Measurements from ENCODE around the gene TMEM132E. TPM values are rescaled to one million over a fixed set of nuclear protein-coding genes. Genes with fewer than 3 reads are reported as not detected.
A peak's percentile ranks its signal among the peaks of the same experiment; 100 is the strongest.

Gene TMEM132E
- polyA plus RNA-seq, 2 of the 4 experiments (the other 2 are of a cell fraction): not detected

GRCh38 chr17:34561328-34561727 is 18.1 kb upstream of the TMEM132E start (continued):
- TF ChIP-seq HEYL (CRISPR knock-in tag; IDR thresholded peaks at IDR 0.05) (no peak), ZNF302 (CRISPR knock-in tag; IDR thresholded peaks at IDR 0.05) (no peak), POLR2A (IDR thresholded peaks at IDR 0.05; ENCODE audit: low read length) (no peak)
- TF ChIP-seq, protein P1, sequence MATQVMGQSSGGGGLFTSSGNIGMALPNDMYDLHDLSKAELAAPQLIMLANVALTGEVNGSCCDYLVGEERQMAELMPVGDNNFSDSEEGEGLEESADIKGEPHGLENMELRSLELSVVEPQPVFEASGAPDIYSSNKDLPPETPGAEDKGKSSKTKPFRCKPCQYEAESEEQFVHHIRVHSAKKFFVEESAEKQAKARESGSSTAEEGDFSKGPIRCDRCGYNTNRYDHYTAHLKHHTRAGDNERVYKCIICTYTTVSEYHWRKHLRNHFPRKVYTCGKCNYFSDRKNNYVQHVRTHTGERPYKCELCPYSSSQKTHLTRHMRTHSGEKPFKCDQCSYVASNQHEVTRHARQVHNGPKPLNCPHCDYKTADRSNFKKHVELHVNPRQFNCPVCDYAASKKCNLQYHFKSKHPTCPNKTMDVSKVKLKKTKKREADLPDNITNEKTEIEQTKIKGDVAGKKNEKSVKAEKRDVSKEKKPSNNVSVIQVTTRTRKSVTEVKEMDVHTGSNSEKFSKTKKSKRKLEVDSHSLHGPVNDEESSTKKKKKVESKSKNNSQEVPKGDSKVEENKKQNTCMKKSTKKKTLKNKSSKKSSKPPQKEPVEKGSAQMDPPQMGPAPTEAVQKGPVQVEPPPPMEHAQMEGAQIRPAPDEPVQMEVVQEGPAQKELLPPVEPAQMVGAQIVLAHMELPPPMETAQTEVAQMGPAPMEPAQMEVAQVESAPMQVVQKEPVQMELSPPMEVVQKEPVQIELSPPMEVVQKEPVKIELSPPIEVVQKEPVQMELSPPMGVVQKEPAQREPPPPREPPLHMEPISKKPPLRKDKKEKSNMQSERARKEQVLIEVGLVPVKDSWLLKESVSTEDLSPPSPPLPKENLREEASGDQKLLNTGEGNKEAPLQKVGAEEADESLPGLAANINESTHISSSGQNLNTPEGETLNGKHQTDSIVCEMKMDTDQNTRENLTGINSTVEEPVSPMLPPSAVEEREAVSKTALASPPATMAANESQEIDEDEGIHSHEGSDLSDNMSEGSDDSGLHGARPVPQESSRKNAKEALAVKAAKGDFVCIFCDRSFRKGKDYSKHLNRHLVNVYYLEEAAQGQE (IDR thresholded peaks at IDR 0.05): no peak

- DNase-seq (ENCODE audit: low read depth in 1 of 2, low spot score in 1 of 2) (peak in 1 of 2 experiments; percentile 18), ATAC-seq (peak; percentile 68 to 88; a peak in 4 of 6 replicates), FAIRE-seq (no peak)
- Histone ChIP-seq H3K4me2 (no peak overlapping the region), H3K27ac (no peak overlapping the region), H3K4me1 (no peaks in the 10 kb centered on the region), H3K9me3 (no peaks in the 10 kb centered on the region), H3K4me3 (no peak overlapping the region)
- WGBS (ENCODE audit: missing lambda C conversion rate): 5% methylated on average over 2 of the region's 2 CpGs
- ChIA-PET POLR2A (no interaction called here), CTCF (interaction anchor here (1.1 to 2.9 kb wide), 6 partner anchors 9 to 74 kb away, joined by 3 to 7 read pairs (median 4); partner anchors contain the start of gene TMEM132E)
- TF ChIP-seq POLR2A (IDR thresholded peaks at IDR 0.05; ENCODE audit: low read length) (no peak), RARB (CRISPR knock-in tag; IDR thresholded peaks at IDR 0.05) (no peak), EHF (CRISPR knock-in tag; IDR thresholded peaks at IDR 0.05) (no peak), CHD2 (IDR thresholded peaks at IDR 0.05; ENCODE audit: low read length, partially characterized antibody) (no peak), RAD21 (conservative IDR thresholded peaks at IDR 0.05 in 1 of 2, IDR thresholded peaks at IDR 0.05 in 1 of 2) (peak in 1 of 2 experiments; percentile 21; a peak in 1 of 5 replicates), NPAS2 (CRISPR knock-in tag; IDR thresholded peaks at IDR 0.05; ENCODE audit: borderline replicate concordance) (no peak), CHD4 (IDR thresholded peaks at IDR 0.05; ENCODE audit: borderline replicate concordance) (no peak), MAX (IDR thresholded peaks at IDR 0.05) (no peak), JUN (IDR thresholded peaks at IDR 0.05) (no peak), JUNB (IDR thresholded peaks at IDR 0.05) (no peak), PHF8 (IDR thresholded peaks at IDR 0.05; ENCODE audit: borderline replicate concordance, low read depth) (no peak), RFX5 (IDR thresholded peaks at IDR 0.05) (no peak), ZFP36 (IDR thresholded peaks at IDR 0.05; ENCODE audit: borderline replicate concordance, partially characterized antibody) (no peak), GATA3 (IDR thresholded peaks at IDR 0.05; ENCODE audit: borderline replicate concordance) (no peak)
- TF ChIP-seq, protein P2, sequence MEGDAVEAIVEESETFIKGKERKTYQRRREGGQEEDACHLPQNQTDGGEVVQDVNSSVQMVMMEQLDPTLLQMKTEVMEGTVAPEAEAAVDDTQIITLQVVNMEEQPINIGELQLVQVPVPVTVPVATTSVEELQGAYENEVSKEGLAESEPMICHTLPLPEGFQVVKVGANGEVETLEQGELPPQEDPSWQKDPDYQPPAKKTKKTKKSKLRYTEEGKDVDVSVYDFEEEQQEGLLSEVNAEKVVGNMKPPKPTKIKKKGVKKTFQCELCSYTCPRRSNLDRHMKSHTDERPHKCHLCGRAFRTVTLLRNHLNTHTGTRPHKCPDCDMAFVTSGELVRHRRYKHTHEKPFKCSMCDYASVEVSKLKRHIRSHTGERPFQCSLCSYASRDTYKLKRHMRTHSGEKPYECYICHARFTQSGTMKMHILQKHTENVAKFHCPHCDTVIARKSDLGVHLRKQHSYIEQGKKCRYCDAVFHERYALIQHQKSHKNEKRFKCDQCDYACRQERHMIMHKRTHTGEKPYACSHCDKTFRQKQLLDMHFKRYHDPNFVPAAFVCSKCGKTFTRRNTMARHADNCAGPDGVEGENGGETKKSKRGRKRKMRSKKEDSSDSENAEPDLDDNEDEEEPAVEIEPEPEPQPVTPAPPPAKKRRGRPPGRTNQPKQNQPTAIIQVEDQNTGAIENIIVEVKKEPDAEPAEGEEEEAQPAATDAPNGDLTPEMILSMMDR (IDR thresholded peaks at IDR 0.05): 0 out of 3 replicates have a peak, but pooled peaks have one; percentile 5
Observed at GRCh38 chr17:34562387-34562786, 17.0 kb upstream of the TMEM132E start.

DNA sequence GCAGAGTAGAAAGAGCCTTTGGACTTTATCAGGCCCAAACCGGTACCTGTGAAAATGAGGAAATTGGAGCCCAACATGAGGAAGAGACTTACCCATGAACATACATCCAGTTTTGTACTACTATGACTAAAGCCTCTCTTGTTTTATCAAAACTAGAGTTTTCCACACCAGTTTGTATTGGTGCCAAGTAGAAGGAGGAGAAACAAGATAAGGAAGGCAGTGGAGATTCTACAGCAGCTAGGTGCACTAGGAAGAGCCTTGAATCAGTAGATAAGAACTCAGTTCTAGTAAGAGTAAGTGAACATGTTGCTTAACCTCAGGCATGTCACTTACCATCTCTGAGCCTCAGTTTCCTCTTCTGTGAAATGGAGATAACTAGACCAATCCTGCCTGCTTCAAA is 13.7 kb upstream of the TMEM132E start:
- 21% methylated on average over 1 of the region's 1 CpG for WGBS (ENCODE audit: missing lambda C conversion rate)
- FAIRE-seq (no peak), DNase-seq (ENCODE audit: low read depth in 1 of 2, low spot score in 1 of 2) (no peak), ATAC-seq (no peak)
- TF ChIP-seq POLR2A (IDR thresholded peaks at IDR 0.05; ENCODE audit: low read length): no peak
- TF ChIP-seq HES2 (IDR thresholded peaks at IDR 0.05): no peak
- no peak for TF ChIP-seq GATA3 (IDR thresholded peaks at IDR 0.05; ENCODE audit: borderline replicate concordance)
- TF ChIP-seq HOXB5 (CRISPR knock-in tag; IDR thresholded peaks at IDR 0.05): no peak
- ChIA-PET CTCF (no interaction called here), POLR2A (no interaction called here)
- no peaks in the 10 kb centered on the region for H3K9me3 ChIP-seq
- no peak overlapping the region for H3K4me2 ChIP-seq
- H3K4me1 ChIP-seq: no peaks in the 10 kb centered on the region
- no peak overlapping the region for H3K27ac ChIP-seq
- no peak overlapping the region for H3K4me3 ChIP-seq
